HuH-7 (cell line): ENCODE measurements around the gene MYO10.

ENCODE experiments used
- DNase-seq: peaks from one replicate; pipeline ENCODE4 v3.0.0; 2011; ENCODE audit warnings: low spot score

Gene MYO10

GRCh38 chr5:16709691-16710433 is 226.2 kb downstream of the MYO10 start:
- no peak for DNase-seq

- no peak for DNase-seq
These were observed 228.3 kb downstream of the MYO10 start for GRCh38 chr5:16707869-16708192.

- no peak for DNase-seq
These were observed 228.8 kb downstream of the MYO10 start for GRCh38 chr5:16707168-16707868.

GRCh38 chr5:16704945-16705344 is 231.1 kb downstream of the MYO10 start:
- no peak for DNase-seq

DNA sequence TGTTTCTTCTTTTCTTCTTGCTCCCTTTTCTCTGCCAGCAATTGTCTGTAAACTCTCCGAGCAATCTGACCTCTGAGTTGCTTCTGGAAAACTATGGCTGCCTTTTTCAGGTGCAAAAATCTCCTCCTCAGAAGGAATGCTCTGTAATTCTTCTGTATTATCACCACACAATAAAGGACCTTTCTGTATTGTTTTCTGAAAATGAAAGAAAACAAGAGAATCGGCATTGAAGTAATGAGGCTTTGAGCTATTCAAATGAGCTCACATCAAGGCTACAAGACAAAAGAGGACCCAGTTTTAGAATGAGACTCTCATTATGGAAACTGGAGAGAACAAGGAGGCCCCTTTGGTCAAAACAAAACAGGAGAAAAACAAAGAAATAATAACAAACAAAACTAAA is 233.1 kb downstream of the MYO10 start:
- DNase-seq = no peak

DNA sequence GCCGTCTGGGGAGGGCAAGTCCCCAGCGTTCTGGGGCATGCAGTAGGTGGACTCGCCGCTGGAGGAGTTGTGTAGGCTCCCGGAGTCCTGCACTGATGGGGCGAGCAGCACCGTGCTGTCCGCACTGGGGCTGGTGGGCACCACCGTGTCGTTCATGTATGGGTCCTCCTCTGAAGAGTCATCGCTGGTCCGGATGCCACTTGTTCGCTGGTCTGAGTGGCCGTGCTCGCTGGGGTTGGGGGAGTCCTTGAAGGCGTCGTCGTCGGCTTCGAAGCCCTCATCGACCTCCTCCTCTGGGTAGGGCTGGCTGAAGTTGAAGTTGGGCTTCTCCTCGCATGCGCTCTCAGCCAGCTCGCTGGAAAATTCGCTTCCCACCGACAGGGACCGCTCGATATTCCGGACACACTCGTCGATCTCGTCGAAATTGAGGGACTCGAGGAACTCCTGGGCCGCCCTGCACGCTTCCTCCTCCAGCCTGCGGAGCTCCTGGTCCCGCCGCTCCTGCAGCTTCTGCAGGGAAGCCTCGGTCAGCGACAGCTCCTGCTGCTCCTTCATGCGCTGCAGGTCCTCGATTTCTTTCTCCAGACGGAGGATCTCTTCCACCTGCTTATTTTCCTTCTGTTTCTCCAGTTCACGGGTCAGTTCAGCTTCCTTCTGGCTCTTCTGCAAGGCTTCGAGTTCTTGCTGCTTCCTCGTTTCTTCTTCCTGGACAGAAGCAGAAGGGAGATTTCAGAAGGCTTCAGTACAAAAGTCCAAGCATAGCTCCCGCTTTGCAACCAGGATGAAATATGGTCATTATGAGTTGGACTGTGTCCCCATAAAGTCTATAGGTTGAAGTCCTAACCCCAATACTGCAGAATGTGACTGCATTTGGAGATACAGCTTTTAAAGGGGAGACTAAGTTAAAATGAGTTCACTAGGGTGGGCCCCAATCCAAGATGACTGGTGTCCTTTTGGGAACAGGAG is 234.7 kb downstream of the MYO10 start:
- DNase-seq = no peak

DNA sequence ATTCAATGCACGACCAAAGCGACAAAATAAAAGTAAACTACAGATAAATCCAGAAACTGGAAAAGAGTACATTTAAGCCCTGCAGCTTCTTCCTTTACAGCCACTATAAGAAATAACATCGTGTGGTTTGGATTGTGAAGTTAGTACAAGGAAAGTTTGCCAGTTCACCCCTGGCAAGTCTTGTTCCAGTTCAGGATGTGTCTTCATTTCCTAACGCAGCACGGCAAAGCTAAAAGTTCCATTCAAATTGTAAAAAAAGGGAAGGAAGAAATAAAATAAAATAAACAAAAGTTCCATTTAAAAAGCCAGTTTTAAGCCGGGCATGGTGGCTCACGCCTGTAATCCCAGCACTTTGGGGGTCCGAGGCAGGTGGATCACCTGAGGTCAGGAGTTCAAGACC is 236.0 kb downstream of the MYO10 start:
- DNase-seq = no peak

DNA sequence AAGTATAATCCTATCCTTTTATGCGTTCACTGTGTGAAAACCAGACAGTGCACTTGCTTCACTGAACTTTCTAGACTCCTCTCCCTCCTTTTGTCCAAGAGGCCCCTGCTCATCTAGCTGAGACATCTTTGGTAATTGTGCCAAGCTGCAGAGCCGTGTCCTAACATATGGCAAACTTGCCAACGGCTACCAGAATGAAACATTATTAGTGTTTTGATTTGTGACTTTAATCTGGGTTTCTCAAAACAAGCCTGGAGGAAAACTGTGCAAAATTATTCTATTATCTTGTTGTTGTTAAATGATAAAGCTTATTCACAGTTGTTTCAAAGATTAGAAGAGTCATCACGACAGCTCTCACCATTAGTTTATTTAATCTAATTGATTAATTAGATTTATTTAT is 240.3 kb downstream of the MYO10 start:
- DNase-seq = no peak

- no peak for DNase-seq
These were observed 242.2 kb downstream of the MYO10 start for GRCh38 chr5:16693879-16694278.

DNA sequence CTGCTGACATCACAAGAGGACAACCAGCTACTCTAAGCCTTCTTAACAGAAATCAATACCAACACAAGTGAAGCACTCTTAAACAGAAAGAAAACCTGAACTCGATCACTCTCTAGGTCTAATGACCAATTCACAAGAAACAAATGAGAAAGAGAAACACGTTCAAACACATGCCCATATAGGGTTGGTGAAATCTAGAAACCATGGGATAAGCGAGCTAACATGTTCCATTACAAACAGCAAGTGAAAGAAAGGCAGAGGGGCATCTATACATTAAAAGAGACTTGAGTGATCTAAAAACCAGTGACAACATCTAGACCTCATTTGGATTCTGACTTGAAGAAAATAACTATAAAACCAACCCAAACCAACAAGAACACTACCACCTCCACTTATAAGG is 244.4 kb downstream of the MYO10 start:
- DNase-seq = no peak

DNA sequence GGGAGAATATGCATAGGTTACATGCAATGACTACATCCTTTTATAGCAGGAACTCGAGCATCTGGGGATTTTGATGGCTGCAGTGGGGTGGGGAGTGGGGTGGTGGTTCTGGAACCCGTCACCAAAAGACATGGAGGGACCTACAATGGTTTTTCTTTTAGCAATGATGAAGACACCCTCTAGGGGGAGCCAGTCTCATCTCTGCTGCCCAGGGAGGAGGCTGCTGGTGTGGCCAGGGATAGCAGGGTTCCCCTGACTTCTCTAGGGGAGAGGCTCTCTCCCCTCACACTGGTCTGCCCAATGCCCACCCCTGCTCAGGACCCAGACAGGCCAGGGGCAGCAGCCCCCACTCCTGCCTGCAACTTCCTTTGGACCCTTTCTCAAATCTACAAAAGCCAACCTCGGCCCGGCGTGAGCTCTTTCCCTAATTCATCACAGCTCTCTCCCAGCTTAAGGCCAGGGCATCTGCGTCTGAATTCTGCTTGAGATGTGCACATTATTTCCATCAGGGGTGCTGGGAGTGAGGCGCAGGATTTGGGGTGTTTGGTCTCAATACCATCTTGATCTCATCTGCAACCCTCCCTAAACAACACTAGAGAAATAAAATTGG is 245.7 kb downstream of the MYO10 start:
- DNase-seq = peak; percentile 65

DNA sequence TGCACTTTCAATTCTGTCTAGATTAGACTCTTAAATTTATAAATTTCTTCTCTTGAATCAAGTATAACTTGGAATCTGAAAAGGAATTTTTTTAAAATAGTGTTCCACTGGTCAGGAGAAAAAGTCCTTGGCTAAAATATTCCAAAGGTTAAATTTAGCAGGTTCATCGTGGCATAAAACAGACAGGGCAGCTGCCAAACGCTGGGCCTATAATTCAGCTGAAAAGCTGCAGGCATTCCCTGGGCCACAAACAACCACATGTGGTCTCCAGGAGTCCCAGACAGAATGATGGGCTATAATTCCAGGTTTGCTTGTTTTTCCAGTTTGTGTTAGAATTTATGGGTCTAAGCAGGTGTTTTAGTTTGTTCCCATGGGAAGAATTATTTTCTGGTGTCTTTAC is 248.2 kb downstream of the MYO10 start:
- DNase-seq = no peak

- DNase-seq = no peak
These were observed 251.0 kb downstream of the MYO10 start for GRCh38 chr5:16685069-16685468.

GRCh38 chr5:16681876-16682275 is 254.2 kb downstream of the MYO10 start:
- no peak for DNase-seq

- DNase-seq = no peak
These were observed 256.2 kb downstream of the MYO10 start for GRCh38 chr5:16679863-16680262.

GRCh38 chr5:16679190-16679589 is 256.9 kb downstream of the MYO10 start:
- no peak for DNase-seq

DNA sequence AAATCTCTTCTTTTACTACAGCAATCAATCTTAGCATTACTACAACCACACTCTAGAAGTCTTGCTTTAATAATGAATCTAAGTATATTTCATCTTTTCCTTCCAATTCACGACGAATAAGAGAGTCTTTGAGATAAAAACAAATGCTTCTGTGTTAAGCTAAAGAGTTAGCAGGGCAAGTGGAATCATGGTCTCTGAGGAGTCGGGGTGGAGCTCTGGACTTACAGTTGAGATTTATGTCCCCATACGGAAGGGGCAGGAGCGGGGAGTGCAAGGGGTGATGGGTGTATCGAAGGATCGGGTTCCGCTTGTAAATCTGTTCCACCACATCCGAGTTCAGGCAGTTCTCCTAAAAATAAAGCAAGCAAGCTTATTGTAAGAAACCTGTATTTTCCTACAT is 260.3 kb downstream of the MYO10 start:
- DNase-seq = no peak

- no peak for DNase-seq
These were observed 261.3 kb downstream of the MYO10 start for GRCh38 chr5:16674750-16675149.

DNA sequence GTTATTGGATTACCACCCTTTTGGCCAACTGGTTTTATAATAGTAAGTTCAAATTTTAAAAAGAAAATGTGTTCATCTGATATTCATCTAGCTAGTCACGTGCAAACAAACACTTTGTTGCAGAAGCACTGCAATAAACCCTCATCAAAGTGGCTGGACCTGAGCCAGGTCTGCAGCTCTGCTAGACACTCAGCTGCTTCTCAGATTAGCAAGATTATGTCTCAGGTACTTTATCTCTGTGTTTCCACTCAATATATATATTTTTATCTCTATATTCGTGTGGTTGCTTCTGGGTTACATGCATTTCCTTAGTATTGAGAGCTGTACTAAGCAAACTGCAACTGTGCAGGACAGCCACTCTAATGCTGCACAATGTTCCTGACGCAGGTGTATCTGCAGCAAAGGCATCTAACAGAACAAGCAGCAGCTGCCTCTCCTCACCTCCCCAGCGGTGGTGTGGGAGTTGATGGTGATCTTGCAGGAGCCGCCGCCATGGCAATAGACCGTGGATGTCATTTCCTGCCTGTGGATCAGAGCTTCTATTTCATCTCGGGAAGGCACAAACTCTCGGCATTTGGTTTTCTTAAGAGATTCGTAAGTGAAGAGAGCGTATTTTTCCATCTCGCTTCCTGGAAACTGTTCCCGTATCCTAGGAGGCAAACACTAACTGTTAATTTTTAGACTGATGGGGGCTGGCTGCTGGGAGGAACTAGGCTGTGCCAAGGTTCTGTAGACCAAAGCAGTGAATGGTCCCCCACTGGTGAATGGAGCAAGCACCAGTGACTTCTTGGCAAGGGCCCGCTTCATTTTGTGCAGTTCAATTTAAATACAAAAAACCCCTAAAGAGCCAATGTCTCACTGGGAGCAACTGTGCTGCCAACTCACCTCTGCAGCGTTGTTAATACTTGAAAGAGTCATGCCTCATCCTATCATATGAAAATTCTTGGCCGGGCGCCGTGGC is 262.6 kb downstream of the MYO10 start:
- no peak for DNase-seq

DNA sequence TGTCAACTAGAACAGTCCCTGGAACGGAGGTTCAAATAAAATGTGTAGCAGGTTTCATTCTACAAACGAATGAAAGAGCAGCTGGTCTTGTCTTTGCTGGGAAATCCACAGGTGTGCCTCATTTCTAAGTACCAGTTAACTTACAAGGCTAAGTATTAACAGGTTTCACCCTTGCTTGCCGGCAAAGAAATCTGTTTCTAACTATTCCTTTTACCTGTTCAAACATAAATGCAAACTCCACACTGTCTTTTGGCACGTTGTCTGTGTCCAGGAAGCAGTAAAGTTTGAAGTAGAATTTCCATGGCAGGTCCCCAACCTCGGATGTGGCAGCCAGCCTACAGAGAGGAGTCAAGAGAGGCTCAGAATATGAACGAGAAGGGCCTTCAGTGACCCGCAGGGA is 264.9 kb downstream of the MYO10 start:
- no peak for DNase-seq

DNA sequence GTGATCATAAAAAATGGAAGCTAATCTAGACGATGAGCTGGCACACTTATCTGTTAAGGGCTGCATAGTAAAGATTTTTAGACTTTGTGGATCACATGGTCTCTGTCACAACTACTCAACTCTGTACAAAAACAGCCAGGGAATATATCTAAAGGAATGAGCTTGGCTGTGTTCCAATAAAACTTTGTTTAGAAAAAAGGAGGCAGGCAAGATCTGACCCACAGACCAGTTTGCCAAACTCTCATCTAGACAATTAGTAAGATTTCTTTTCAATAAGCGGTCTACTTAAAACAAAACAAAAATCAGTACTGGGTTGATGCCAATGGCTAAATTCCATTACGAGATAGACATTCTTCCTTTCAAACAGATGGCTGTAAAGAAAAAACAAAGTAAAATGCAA is 266.3 kb downstream of the MYO10 start:
- no peak for DNase-seq
